ENCODE measurements around the gene SCAMP4. TPM values are rescaled to one million over a fixed set of nuclear protein-coding genes. Genes with fewer than 3 reads are reported as not detected.

SCAMP4 gene
- polyA plus RNA-seq, 1 of the 3 experiments (the other 2 are of a cell fraction): 30.0 TPM

- TF ChIP-seq ZBTB33 (IDR thresholded peaks at IDR 0.05; ENCODE audit: borderline replicate concordance, low read depth): no peak
- TF ChIP-seq SMC3 (IDR thresholded peaks at IDR 0.05; ENCODE audit: low read depth, low read length): no peak
- no peak for TF ChIP-seq RCOR1 (IDR thresholded peaks at IDR 0.05; ENCODE audit: low read length)
- TF ChIP-seq USF1 (IDR thresholded peaks at IDR 0.05; ENCODE audit: borderline replicate concordance, low read depth): no peak
- TF ChIP-seq RAD21 (IDR thresholded peaks at IDR 0.05; ENCODE audit: low read length): no peak
- no peak for TF ChIP-seq GABPA (IDR thresholded peaks at IDR 0.05; ENCODE audit: low read depth)
- TF ChIP-seq TEAD4 (IDR thresholded peaks at IDR 0.05; ENCODE audit: borderline replicate concordance, insufficient read depth): no peak
These were observed 42.5 kb downstream of the SCAMP4 start (continued) for GRCh38 chr19:1947651-1948209.

- DNase-seq: no peak
- Histone ChIP-seq H3K9me3 (no peaks in the 10 kb centered on the region), H3K27ac (ENCODE audit: low read depth in 2 of 2, low read length in 1 of 2) (no peak overlapping the region), H3K9me2 (no peaks in the 10 kb centered on the region), H2AFZ (ENCODE audit: low read depth) (no peak overlapping the region), H3K4me1 (ENCODE audit: control insufficient read depth in 1 of 2, insufficient read depth in 2 of 2, low read depth in 1 of 2, low read length in 1 of 2) (peaks cover 0 to under 1% of the 10 kb centered on the region in 2 experiments; a peak in 1 of 4 replicates), H3K79me2 (ENCODE audit: insufficient read depth) (peaks cover 99% of the 10 kb centered on the region), H3K4me2 (no peak overlapping the region), H3K9ac (no peak overlapping the region), H4K20me1 (ENCODE audit: insufficient read depth) (peaks cover 73% of the 10 kb centered on the region), H3K27me3 (ENCODE audit: insufficient read depth) (no peaks in the 10 kb centered on the region), H3K4me3 (ENCODE audit: low read depth in 2 of 2, low read length in 1 of 2) (no peak overlapping the region), H3F3A (replicated peaks; ENCODE audit: insufficient read depth) (no peaks in the 10 kb centered on the region), H3K36me3 (replicated peaks in 1 of 2; ENCODE audit: control insufficient read depth in 1 of 2, insufficient read depth in 2 of 2, low read length in 1 of 2) (peaks cover 0 to 6% of the 10 kb centered on the region in 2 experiments)
- ChIA-PET POLR2A (no interaction called here), CTCF (no interaction called here)
- no peak for TF ChIP-seq ZBTB33 (IDR thresholded peaks at IDR 0.05; ENCODE audit: borderline replicate concordance, low read depth)
- TF ChIP-seq POLR2AphosphoS5 (IDR thresholded peaks at IDR 0.05; ENCODE audit: low read depth, low read length): no peak
- no peak for TF ChIP-seq PBX3 (IDR thresholded peaks at IDR 0.05)
- no peak for TF ChIP-seq GATA2 (CRISPR knock-in tag; IDR thresholded peaks at IDR 0.05)
- no peak for TF ChIP-seq USF2 (IDR thresholded peaks at IDR 0.05; ENCODE audit: borderline replicate concordance, low read depth, low read length)
- TF ChIP-seq NRF1 (IDR thresholded peaks at IDR 0.05; ENCODE audit: low read depth, low read length): no peak
- TF ChIP-seq EZH2phosphoT487 (IDR thresholded peaks at IDR 0.05; ENCODE audit: borderline replicate concordance, low read depth): no peak
- no peak for TF ChIP-seq MXI1 (IDR thresholded peaks at IDR 0.05; ENCODE audit: low read depth, low read length)
- no peak for TF ChIP-seq SIN3A (IDR thresholded peaks at IDR 0.05; ENCODE audit: borderline replicate concordance, low read depth, low read length)
- 97% methylated on average over 39 of the region's 44 CpGs for WGBS (ENCODE audit: low lambda C conversion rate)
These were observed 44.3 kb downstream of the SCAMP4 start for GRCh38 chr19:1949304-1950101.
